GM12872 (cell line): ENCODE results near the gene TXNL4B.

Experiments used
- TF ChIP-seq, protein P1 (sequence below): IDR thresholded peaks from 3 replicates; pipeline ENCODE4 v1.5.1; 2011; ENCODE audit warnings: low read depth, mild to moderate bottlenecking, low read length, moderate library complexity; ENCODE audit not compliant: insufficient read depth

TXNL4B gene

DNA sequence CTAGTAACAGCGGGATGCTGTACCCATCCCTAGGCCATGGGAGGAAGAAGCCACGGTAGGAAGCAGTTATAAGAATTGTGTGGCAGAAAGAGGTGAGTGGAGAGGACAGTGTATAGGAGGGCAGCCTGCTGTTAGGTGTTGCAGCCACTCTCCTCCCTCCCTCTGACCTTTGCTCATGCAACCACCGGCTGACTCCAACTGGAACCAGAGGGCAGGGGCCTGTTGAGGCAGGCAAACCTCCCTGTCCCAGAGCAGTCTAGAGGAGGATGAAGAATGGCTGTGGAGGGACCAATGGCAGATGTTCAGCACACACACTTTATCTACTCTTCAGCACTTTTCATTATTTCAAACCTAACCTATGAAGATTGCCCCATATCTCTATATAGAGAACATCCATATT is 2.2 kb downstream of the TXNL4B start:
- TF ChIP-seq, protein P1, sequence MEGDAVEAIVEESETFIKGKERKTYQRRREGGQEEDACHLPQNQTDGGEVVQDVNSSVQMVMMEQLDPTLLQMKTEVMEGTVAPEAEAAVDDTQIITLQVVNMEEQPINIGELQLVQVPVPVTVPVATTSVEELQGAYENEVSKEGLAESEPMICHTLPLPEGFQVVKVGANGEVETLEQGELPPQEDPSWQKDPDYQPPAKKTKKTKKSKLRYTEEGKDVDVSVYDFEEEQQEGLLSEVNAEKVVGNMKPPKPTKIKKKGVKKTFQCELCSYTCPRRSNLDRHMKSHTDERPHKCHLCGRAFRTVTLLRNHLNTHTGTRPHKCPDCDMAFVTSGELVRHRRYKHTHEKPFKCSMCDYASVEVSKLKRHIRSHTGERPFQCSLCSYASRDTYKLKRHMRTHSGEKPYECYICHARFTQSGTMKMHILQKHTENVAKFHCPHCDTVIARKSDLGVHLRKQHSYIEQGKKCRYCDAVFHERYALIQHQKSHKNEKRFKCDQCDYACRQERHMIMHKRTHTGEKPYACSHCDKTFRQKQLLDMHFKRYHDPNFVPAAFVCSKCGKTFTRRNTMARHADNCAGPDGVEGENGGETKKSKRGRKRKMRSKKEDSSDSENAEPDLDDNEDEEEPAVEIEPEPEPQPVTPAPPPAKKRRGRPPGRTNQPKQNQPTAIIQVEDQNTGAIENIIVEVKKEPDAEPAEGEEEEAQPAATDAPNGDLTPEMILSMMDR, result no peak

DNA sequence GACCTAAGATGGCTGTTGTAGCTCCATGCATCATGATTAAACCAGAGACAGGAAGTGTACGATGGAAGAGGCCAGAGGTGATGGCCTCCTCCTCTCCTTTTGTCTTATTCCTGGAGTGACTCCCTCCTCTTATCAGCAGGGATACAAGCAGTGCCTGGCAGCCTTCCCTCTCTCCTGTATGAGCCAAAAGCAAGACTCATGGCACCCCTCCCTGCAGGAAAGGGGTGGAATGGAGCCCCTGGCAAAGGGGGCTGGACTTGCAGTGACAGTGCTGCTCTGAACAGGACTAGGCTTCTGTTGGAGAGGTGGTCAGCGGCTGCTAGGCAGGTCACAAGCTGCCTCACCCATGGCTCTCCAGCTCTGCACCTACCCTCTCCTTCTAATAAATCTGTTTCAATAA is 8.4 kb downstream of the TXNL4B start:
- TF ChIP-seq, protein P1, result no peak

DNA sequence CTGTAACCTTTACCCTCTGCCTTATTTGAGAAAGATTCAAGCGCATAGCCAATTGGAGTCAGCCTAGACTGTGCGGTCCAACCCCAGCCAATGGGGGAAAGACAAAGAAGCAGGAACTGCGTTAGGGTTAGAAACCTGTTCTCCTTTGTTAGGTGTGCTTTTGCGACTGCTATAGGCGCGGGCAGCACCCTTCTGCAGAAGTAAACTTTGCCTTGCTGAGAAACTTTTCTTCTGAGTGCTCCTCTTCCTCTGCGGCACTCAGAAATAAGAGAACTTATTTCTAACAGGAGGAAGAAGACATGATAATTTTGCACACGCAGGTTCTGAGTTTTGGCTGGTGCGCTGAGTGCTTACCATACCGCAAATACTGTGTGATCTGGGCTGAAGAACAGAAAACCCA is 9.0 kb downstream of the TXNL4B start:
- TF ChIP-seq, protein P1, result no peak

DNA sequence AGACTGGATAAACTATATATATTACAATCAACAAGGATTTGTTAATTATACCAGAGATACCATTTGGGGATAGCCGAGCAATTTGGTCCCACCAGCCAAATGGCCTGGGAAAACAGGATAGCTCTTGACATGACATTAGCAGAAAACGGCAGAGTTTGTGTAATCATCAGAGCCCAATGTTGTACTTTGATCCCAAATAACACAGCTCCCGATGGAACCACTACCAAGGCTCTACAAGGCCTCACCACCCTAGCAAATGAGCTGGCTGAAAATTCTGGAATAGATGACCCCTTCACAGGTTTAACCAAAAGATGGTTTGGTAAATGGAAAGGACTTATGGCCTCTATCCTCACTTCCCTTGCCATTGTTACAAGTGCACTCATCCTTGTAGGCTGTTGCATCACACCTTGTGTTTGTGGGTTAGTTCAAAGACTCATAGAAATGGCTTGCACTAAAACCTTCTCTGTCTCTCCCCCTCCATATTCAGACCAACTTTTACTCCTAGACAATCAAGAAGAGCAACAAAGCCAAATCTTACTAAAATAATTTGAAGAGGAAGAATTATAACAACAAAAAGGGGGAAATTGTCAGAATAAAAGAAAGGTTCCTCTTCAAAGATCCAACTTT is 9.5 kb downstream of the TXNL4B start:
- TF ChIP-seq, protein P1, result no peak

DNA sequence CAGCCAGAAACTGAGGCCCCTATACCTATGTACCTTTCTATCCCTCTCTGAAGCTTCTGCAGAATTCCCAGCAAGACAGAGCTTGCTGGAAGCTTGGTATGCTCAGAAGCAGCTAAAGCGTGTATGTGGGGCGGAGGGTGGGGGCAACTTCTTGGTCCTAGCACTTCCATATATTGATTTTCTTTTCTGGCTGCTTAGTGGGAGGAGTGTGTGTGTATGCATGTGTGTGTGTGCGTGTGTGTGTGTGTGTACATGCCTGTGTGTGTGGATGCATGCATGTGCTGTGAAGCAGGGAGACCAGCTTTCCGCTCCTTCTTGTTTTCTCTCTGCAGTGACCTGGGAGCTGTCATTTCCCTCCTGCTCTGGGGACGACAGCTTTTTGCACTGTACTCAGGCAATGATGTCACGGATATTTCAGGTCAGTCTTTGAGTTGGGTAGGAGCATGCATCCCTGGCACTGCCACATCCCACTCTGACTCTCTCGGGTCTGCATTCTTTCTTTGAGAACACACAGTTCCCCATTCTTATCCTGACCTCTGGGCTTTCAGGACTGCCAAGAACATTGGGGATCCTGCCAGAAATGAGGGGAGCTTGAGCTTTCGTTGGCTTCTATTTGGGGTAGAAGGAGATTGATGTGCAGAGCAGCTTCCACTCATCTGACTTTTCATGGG is 19.7 kb downstream of the TXNL4B start:
- TF ChIP-seq, protein P1, result no peak

DNA sequence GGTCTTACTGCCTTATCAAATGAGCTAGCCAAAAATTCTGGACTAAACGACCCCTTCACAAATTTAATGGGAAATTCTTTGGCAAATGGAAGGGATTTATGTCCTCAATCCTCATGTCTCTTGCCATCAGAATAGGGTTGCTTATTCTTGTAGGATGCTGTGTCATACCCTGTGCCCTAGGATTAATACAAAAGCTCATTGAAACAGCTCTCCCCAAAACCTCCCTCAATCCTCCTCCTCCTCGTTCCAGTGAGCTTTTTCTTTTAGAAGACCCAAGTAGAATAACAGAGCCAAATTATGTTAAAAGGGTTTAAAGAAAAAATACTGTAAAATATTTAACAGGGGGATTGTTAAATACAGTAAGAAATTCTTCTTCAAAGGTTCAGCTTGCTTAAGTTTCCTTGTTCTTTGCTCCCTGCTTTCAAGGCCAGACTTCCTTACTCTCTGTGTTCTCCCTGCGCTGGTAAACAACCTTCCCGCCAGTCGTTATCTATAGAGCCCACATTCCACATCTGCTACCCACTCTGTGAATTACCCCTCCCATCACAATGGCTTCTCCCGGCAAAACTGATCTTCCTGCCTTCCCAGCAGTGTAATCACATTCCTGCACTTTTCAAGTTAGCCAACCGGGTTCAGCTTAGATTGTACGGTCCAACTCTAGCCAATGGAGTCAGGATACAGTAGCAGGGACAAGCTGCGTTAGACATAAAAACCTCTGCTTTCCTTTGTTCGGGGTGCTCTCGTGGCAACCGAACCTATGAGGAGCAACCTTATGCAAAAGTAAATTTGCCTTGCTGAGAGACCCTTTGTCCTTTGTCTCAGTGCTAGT is 20.7 kb downstream of the TXNL4B start:
- TF ChIP-seq, protein P1, result no peak

DNA sequence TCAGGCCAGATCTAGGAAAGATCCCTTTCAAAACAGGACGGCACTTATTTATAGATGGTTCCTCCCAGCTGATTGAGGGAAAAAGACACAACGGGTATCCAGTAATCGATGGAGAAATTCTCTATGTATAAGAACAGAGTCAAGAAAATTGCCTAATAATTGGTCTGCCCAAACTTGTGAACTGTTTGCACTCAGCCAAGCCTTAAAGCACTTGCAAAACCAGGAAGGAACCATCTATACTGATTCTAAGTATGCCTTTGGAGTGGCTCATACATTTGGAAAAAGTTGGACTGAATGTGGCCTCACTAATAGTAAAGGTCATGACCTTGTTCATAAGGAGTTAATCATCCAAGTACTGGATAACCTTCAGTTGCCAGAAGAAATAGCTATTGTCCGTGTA is 24.5 kb downstream of the TXNL4B start:
- TF ChIP-seq, protein P1, result no peak
